ENCODE data around the gene SKAP1. TPM values are rescaled to one million over a fixed set of nuclear protein-coding genes. Genes with fewer than 3 reads are reported as not detected.

Gene SKAP1
- total RNA-seq, 3 donors from 2014 or later: 2.2 to 3.2 (median 2.4) TPM

GRCh38 chr17:48406936-48407567, 23.0 kb downstream of the SKAP1 start:
- peak; percentile 59 for ATAC-seq
- H3K9me3 ChIP-seq: no peaks in the 10 kb centered on the region
- H3K36me3 ChIP-seq (ENCODE audit: low read depth): no peaks in the 10 kb centered on the region
- H3K4me1 ChIP-seq (ENCODE audit: low read depth): peaks cover 3% of the 10 kb centered on the region
- TF ChIP-seq CTCF (IDR thresholded peaks at IDR 0.05): no peak
- no peak overlapping the region for H3K4me3 ChIP-seq
- DNase-seq: no peak
- intact Hi-C loops (cut with DNase I, micrococcal nuclease): no loop called here

GRCh38 chr17:48394821-48395220, 35.2 kb downstream of the SKAP1 start:
- intact Hi-C loops (cut with DNase I, micrococcal nuclease): no loop called here
- Histone ChIP-seq H3K4me1 (ENCODE audit: low read depth) (peaks cover 4% of the 10 kb centered on the region), H3K36me3 (ENCODE audit: low read depth) (no peaks in the 10 kb centered on the region), H3K4me3 (no peak overlapping the region), H3K9me3 (no peaks in the 10 kb centered on the region)
- no peak for ATAC-seq
- no peak for DNase-seq
- TF ChIP-seq CTCF (IDR thresholded peaks at IDR 0.05): no peak

- Histone ChIP-seq H3K9me3 (no peaks in the 10 kb centered on the region), H3K4me3 (no peak overlapping the region), H3K4me1 (ENCODE audit: low read depth) (peaks cover 4% of the 10 kb centered on the region), H3K36me3 (ENCODE audit: low read depth) (no peaks in the 10 kb centered on the region)
- TF ChIP-seq CTCF (IDR thresholded peaks at IDR 0.05): no peak
- intact Hi-C loops (cut with DNase I, micrococcal nuclease): no loop called here
- DNase-seq (no peak), ATAC-seq (no peak)
Measured at GRCh38 chr17:48393283-48393682, 36.7 kb downstream of the SKAP1 start.

GRCh38 chr17:48392857-48393256, 37.2 kb downstream of the SKAP1 start:
- TF ChIP-seq CTCF (IDR thresholded peaks at IDR 0.05): no peak
- Histone ChIP-seq H3K4me1 (ENCODE audit: low read depth) (peaks cover 4% of the 10 kb centered on the region), H3K4me3 (no peak overlapping the region), H3K9me3 (no peaks in the 10 kb centered on the region), H3K36me3 (ENCODE audit: low read depth) (no peaks in the 10 kb centered on the region)
- ATAC-seq: no peak
- DNase-seq: no peak
- intact Hi-C loops (cut with DNase I, micrococcal nuclease): no loop called here

GRCh38 chr17:48391444-48391843, 38.6 kb downstream of the SKAP1 start:
- intact Hi-C loops (cut with DNase I, micrococcal nuclease): no loop called here
- ATAC-seq: no peak

More at GRCh38 chr17:48391444-48391843, 38.6 kb downstream of the SKAP1 start:
- H3K4me1 ChIP-seq (ENCODE audit: low read depth): peaks cover 4% of the 10 kb centered on the region
- no peak for TF ChIP-seq CTCF (IDR thresholded peaks at IDR 0.05)
- no peak for DNase-seq
- H3K4me3 ChIP-seq: no peak overlapping the region
- no peaks in the 10 kb centered on the region for H3K9me3 ChIP-seq
- no peaks in the 10 kb centered on the region for H3K36me3 ChIP-seq (ENCODE audit: low read depth)

Measured in mucosa of descending colon (tissue), 3 donors.